ENCODE results near the gene FLT3LG. TPM values are rescaled to one million over a fixed set of nuclear protein-coding genes. Genes with fewer than 3 reads are reported as not detected.

Gene FLT3LG
- total and polyA plus RNA-seq, 7 donors, result 2.1 to 18.6 (median 6.1) TPM

- WGBS, 2 donors, result 7 to 14% methylated on average over 11 of the region's 11 CpGs
- intact Hi-C loops (cut with DNase I), result loop anchor here (10.0 kb wide), 1 partner anchor 840 kb away; the partner anchor contains the start of gene DBP
- no peak for TF ChIP-seq POLR2A (IDR thresholded peaks at IDR 0.05)
- no peak for TF ChIP-seq POLR2AphosphoS5 (IDR thresholded peaks at IDR 0.05)
- TF ChIP-seq, protein P1, sequence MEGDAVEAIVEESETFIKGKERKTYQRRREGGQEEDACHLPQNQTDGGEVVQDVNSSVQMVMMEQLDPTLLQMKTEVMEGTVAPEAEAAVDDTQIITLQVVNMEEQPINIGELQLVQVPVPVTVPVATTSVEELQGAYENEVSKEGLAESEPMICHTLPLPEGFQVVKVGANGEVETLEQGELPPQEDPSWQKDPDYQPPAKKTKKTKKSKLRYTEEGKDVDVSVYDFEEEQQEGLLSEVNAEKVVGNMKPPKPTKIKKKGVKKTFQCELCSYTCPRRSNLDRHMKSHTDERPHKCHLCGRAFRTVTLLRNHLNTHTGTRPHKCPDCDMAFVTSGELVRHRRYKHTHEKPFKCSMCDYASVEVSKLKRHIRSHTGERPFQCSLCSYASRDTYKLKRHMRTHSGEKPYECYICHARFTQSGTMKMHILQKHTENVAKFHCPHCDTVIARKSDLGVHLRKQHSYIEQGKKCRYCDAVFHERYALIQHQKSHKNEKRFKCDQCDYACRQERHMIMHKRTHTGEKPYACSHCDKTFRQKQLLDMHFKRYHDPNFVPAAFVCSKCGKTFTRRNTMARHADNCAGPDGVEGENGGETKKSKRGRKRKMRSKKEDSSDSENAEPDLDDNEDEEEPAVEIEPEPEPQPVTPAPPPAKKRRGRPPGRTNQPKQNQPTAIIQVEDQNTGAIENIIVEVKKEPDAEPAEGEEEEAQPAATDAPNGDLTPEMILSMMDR (IDR thresholded peaks at IDR 0.05), result no peak
- no peak for TF ChIP-seq EP300 (IDR thresholded peaks at IDR 0.05)
- peak overlapping the region; percentile 77 to 84 (median 80) for H3K27ac ChIP-seq
- no peak for DNase-seq
- no peaks in the 10 kb centered on the region for H3K9me3 ChIP-seq
- H3K4me1 ChIP-seq, result peaks cover 0 to 27% (median 16%) of the 10 kb centered on the region in 4 donors
- peak overlapping the region; percentile 56 to 83 (median 71) for H3K4me3 ChIP-seq
- H3K27me3 ChIP-seq, result no peaks in the 10 kb centered on the region
- peaks cover 0 to 5% (median 0%) of the 10 kb centered on the region in 4 donors for H3K36me3 ChIP-seq
Measured at GRCh38 chr19:49474542-49474924, 518 bp downstream of the FLT3LG start.

DNA sequence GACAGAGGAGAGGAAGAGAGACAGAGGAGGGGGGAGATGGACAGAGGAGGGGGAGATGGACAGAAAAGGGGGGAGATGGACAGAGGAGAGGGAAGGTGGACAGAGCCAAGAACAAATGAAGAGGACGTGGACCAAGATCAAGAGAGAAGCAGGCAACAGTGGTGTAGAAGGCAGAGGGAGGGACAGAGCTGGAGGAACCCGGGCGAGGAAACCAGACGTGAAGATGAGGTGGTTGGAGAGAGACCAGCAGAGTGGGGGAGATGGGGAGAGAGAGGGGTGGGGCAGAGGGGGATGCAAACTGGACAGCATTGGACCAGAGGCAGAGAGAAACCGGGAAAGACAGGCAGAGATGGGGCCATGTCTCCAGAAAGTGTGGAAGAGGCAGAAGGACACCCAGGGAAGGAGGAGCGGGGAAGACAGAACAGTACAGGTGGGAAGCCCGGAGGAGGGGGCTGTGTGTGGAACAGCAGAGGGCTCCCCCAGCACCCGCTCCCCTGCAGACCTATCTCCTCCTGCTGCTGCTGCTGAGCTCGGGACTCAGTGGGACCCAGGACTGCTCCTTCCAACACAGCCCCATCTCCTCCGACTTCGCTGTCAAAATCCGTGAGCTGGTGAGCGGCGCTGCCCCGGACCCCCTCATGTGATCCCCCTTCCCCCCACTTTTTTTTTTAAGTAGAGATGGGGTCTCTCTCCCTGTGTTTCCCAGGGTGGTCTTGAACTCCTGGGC is 1.3 kb downstream of the FLT3LG start:
- DNase-seq, result no peak
- TF ChIP-seq, protein P1 (IDR thresholded peaks at IDR 0.05), result no peak
- no peak for TF ChIP-seq EP300 (IDR thresholded peaks at IDR 0.05)
- no peak for TF ChIP-seq POLR2AphosphoS5 (IDR thresholded peaks at IDR 0.05)
- no peak for TF ChIP-seq POLR2A (IDR thresholded peaks at IDR 0.05)
- 62 to 65% methylated on average over 15 of the region's 15 CpGs for WGBS, 2 donors
- Histone ChIP-seq H3K9me3 (no peaks in the 10 kb centered on the region), H3K27ac (peak overlapping the region; percentile 77 to 84 (median 80)), H3K36me3 (peaks cover 0 to under 1% (median 0%) of the 10 kb centered on the region in 4 donors), H3K27me3 (no peaks in the 10 kb centered on the region), H3K4me1 (peaks cover 0 to 27% (median 16%) of the 10 kb centered on the region in 4 donors), H3K4me3 (peak overlapping the region in 1 of 4 donors; percentile 75)
- intact Hi-C loops (cut with DNase I), result loop anchor here (10.0 kb wide), 1 partner anchor 841 kb away; the partner anchor contains the start of gene DBP

DNA sequence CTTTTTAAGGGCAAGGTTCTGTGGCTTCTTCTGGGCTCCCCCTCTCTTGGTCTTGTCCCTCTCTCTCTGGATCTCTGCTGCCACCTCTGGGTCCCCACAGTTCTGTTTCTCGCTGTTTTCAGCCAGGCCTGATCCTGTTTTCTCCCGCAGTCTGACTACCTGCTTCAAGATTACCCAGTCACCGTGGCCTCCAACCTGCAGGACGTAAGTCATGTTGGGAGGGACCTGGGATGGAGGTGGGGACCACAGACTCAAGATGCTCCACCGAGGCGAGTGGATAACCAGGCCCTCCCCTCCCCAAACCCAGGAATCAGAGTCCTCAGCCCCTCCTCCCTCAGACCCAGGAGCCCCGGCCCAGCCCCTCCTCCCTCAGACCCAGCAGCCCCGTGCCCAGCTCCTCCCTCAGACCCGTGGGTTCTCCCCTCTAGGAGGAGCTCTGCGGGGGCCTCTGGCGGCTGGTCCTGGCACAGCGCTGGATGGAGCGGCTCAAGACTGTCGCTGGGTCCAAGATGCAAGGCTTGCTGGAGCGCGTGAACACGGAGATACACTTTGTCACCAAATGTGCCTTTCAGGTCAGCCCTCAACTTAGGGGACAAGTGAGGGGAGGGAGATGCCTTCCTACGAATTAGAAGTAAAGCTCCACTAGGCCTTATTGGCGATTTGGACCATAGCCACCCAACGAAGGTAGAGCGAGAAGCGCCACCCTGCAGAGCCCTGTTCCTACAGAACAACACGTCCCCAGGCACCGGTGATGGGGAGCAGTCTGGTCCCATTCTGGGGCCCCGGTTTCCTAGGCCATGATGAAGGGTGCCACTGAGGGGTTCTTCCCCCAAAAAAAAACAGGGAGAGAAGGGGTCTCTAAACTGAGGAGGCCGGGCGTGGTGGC is 2.2 kb downstream of the FLT3LG start:
- Histone ChIP-seq H3K27ac (peak overlapping the region; percentile 77 to 84 (median 80)), H3K4me1 (peaks cover 0 to 27% (median 16%) of the 10 kb centered on the region in 4 donors), H3K27me3 (no peaks in the 10 kb centered on the region), H3K4me3 (no peak overlapping the region), H3K9me3 (no peaks in the 10 kb centered on the region), H3K36me3 (no peaks in the 10 kb centered on the region)
- intact Hi-C loops (cut with DNase I), result loop anchor here (10.0 kb wide), 1 partner anchor 841 kb away; the partner anchor contains the start of gene DBP
- TF ChIP-seq EP300 (IDR thresholded peaks at IDR 0.05), result no peak
- TF ChIP-seq, protein P1 (IDR thresholded peaks at IDR 0.05), result peak in 1 of 4 experiments; percentile 18
- WGBS, 2 donors, result 49 to 59% methylated on average over 27 of the region's 27 CpGs
- DNase-seq, result peak; percentile 74

GRCh38 chr19:49479975-49480628 is 6.1 kb downstream of the FLT3LG start:
- Histone ChIP-seq H3K4me3 (no peak overlapping the region), H3K9me3 (no peaks in the 10 kb centered on the region), H3K27me3 (no peaks in the 10 kb centered on the region), H3K4me1 (peaks cover 0 to 14% (median 7%) of the 10 kb centered on the region in 4 donors), H3K36me3 (peaks cover 0 to 10% (median 0%) of the 10 kb centered on the region in 4 donors), H3K27ac (no peak overlapping the region)
- no peak for DNase-seq
- intact Hi-C loops (cut with DNase I), result loop anchor here (10.0 kb wide), 1 partner anchor 845 kb away; the partner anchor contains the start of gene DBP
- WGBS, 2 donors, result 89 to 93% methylated on average over 14 of the region's 14 CpGs
- TF ChIP-seq EP300 (IDR thresholded peaks at IDR 0.05), result no peak
- no peak for TF ChIP-seq POLR2AphosphoS5 (IDR thresholded peaks at IDR 0.05)
- no peak for TF ChIP-seq POLR2A (IDR thresholded peaks at IDR 0.05)
- TF ChIP-seq, protein P1 (IDR thresholded peaks at IDR 0.05), result no peak

Measured in sigmoid colon (tissue), 7 donors.